RWPE1 (cell line): ENCODE measurements around the gene CCN5.
"Not testable (repeated sequence)": the region's sequence is repeated elsewhere in the genome, so short reads cannot be mapped to it uniquely, and the experiment has no call there.

ENCODE experiments used
- CTCF ChIA-PET: fragments of 350-600 bp; sonication (Branson Sonifier 250); formaldehyde crosslinking; extraction: SDS; loops from one replicate; lab custom pipeline; 2021; lab: Yijun Ruan, JAX
- POLR2A ChIA-PET: fragments of 400-600 bp; formaldehyde crosslinking; extraction: SDS; loops from one replicate; lab custom pipeline; 2020; ENCODE audit warnings: antibody characterized with exemption; ENCODE audit not compliant: low non-redundant PET; lab: Yijun Ruan, JAX
- DNase-seq: peaks from one replicate; pipeline ENCODE4 v3.0.0; 2012; ENCODE audit warnings: low spot score
- H3K27ac ChIP-seq: fragments of 450-650 bp; 2 replicates; pipeline ENCODE4 v1.5.1; 2017
- TF ChIP-seq, protein P1 (sequence below): fragments of 450-650 bp; conservative IDR thresholded peaks from 2 replicates; pipeline ENCODE4 v1.5.1; 2017; ENCODE audit warnings: low read depth, mild to moderate bottlenecking

The CCN5 gene

DNA sequence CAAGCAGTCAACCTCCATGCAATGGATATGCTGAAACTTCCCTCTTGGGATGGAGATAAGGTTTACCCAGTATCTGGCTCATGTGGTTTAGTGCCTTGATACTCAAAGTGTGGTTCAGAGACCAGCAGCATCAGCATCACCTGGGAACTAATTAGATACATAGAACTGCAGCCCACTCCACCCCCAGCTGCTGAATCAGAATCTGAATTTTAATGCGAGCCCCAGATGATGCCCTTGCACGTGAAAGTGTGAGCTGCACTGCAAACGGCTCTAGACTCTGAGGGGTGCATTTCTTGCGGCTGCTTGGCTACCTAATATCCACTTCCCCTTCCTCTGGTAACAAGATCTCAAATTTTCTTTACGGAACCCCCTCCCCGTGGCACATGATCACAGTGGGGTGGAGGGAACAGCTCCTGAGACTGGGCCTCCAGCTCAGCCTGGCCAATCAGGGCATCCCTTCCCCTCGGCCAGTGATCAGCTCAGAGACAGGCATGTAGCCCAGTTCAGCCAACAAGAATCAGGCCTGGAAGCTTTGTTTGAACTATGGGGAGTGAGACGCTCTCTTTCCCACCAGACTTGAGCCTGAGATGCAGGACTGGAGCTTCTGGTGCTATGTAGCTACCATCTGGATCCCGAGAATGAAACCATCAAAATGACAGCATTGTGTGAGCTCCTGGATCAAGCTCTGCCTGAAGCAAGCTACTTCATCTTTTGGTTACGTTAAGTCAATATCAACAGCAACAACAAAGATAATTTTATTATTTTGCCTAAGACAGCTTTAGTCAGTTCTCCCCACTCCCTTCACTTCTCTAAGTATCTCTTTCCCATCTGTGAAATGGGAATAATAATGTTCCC lies 43.3 kb downstream of the CCN5 start:
- CTCF ChIA-PET, result interaction anchor here (0.6 to 2.2 kb wide), 4 partner anchors 10 to 308 kb away, joined by 3 to 15 read pairs (median 4); no protein-coding TSS in a partner anchor
- no peak overlapping the region for H3K27ac ChIP-seq
- POLR2A ChIA-PET, result no interaction called here
- TF ChIP-seq, protein P1, sequence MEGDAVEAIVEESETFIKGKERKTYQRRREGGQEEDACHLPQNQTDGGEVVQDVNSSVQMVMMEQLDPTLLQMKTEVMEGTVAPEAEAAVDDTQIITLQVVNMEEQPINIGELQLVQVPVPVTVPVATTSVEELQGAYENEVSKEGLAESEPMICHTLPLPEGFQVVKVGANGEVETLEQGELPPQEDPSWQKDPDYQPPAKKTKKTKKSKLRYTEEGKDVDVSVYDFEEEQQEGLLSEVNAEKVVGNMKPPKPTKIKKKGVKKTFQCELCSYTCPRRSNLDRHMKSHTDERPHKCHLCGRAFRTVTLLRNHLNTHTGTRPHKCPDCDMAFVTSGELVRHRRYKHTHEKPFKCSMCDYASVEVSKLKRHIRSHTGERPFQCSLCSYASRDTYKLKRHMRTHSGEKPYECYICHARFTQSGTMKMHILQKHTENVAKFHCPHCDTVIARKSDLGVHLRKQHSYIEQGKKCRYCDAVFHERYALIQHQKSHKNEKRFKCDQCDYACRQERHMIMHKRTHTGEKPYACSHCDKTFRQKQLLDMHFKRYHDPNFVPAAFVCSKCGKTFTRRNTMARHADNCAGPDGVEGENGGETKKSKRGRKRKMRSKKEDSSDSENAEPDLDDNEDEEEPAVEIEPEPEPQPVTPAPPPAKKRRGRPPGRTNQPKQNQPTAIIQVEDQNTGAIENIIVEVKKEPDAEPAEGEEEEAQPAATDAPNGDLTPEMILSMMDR, result no peak
- DNase-seq, result no peak

- POLR2A ChIA-PET, result no interaction called here
- H3K27ac ChIP-seq, result no peak overlapping the region
- TF ChIP-seq, protein P1, result no peak
- CTCF ChIA-PET, result interaction anchor here (0.6 to 1.3 kb wide), 3 partner anchors 9 to 95 kb away, joined by 3 to 5 read pairs (median 4); no protein-coding TSS in a partner anchor
- DNase-seq, result no peak
These were observed 44.4 kb downstream of the CCN5 start for GRCh38 chr20:44759595-44759994.

GRCh38 chr20:44761423-44761822 lies 46.3 kb downstream of the CCN5 start:
- TF ChIP-seq, protein P1, result no peak
- CTCF ChIA-PET, result interaction anchor here (0.6 to 1.5 kb wide), 4 partner anchors 8 to 127 kb away, joined by 3 to 5 read pairs (median 3); no protein-coding TSS in a partner anchor
- no peak overlapping the region for H3K27ac ChIP-seq
- no peak for DNase-seq
- POLR2A ChIA-PET, result no interaction called here

DNA sequence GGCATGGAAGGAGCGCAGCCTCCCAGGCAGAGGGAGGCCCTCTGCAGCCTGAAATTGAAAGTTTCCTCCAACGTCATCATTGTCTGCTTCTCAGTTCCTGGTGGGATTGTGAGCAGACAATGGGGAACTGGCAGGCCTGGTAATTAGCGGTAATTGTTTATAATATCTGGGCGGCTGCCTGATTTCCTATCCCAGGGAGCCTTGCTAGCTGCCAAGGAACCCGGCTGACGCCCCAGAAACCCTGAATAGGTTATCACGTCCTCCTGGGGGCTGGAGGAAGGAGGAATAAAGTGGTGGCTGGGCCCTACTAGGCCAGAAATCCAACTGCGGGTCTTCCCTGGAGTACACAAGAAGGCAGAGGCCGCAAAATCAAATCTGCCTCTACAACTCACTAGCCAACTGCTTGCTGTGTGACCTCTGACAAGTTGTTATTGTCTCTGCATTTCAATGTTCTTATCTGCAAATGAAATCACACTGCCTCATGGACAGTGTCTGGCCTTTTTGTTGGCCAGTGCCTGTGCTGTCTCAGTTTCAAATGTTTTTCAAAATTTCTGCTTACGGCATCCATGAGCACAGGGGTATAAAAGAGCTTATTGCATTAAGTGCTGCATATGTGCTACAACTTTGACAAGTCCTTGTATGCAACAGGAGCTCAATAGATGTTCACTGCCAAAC lies 47.4 kb downstream of the CCN5 start:
- TF ChIP-seq, protein P1, result no peak
- DNase-seq, result no peak
- CTCF ChIA-PET, result interaction anchor here (0.6 to 1.8 kb wide), 3 partner anchors 12 to 98 kb away, joined by 3 to 5 read pairs (median 3); no protein-coding TSS in a partner anchor
- no peak overlapping the region for H3K27ac ChIP-seq
- POLR2A ChIA-PET, result no interaction called here

GRCh38 chr20:44763798-44764197 lies 48.6 kb downstream of the CCN5 start:
- DNase-seq, POLR2A ChIA-PET, H3K27ac ChIP-seq: not testable (repeated sequence)
- CTCF ChIA-PET, result interaction anchor here (1.8 kb wide), 1 partner anchor 16 kb away, joined by 5 read pairs; no protein-coding TSS in a partner anchor

DNA sequence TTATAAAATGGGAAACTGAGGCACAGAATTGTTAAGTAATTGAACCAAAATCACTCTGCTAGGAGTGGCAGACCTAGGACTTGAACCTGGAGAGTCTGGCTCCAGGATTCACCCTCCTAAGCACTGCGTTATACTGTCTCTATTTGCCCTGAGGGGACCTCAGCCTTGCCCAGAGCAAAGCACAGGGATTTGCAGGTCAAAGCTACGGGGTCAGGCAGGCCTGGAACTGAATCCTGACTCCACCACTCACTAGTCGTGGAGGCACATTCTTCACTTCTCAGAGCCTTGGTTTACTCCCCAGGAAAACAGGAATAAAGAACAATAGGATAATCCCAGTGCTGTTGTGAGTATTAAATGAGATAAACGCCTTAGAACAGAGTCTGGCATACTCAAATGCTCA lies 49.9 kb downstream of the CCN5 start:
- TF ChIP-seq, protein P1, result no peak
- ChIA-PET POLR2A (no interaction called here), CTCF (no interaction called here)
- DNase-seq, result no peak
- no peak overlapping the region for H3K27ac ChIP-seq
